WTC11 (cell line): ENCODE data around the gene TEN1.

ENCODE experiments used
- CBFB ChIP-seq: sonication (generic); formaldehyde crosslinking; IDR thresholded peaks from 2 replicates; pipeline ENCODE4 v1.8.1; 2022; ENCODE audit warnings: mild to moderate bottlenecking, low read depth, missing genetic modification reagents
- CTCF ChIP-seq: fragments of 200-600 bp; IDR thresholded peaks from 2 replicates; pipeline ENCODE4 v1.8.0; 2022; ENCODE audit warnings: antibody characterized with exemption
- IRF2 ChIP-seq: sonication (generic); formaldehyde crosslinking; IDR thresholded peaks from 2 replicates; pipeline ENCODE4 v1.8.0; 2022; ENCODE audit warnings: low read depth, missing genetic modification reagents, borderline replicate concordance
- JUN ChIP-seq: sonication (generic); formaldehyde crosslinking; IDR thresholded peaks from 2 replicates; pipeline ENCODE4 v1.8.0; 2023; ENCODE audit warnings: mild to moderate bottlenecking, missing genetic modification reagents
- ZNF263 ChIP-seq: sonication (generic); formaldehyde crosslinking; IDR thresholded peaks from 2 replicates; pipeline ENCODE4 v1.8.1; 2022; ENCODE audit warnings: low read depth, mild to moderate bottlenecking, moderate library complexity, missing genetic modification reagents

- no peak for TF ChIP-seq ZNF263 (CRISPR knock-in tag)
- no peak for TF ChIP-seq IRF2 (CRISPR knock-in tag)
- no peak for TF ChIP-seq CBFB (CRISPR knock-in tag)
- no peak for TF ChIP-seq CTCF
- no peak for TF ChIP-seq JUN
Measured at GRCh38 chr17:76004750-76005262, 25.8 kb downstream of the TEN1 start.
